GM19463 (cell line): ENCODE results near the gene C10orf90.
A peak's percentile ranks its signal among the peaks of the same experiment; 100 is the strongest.

Experiments used
- ATAC-seq: cut with Tn5 transposase; IDR thresholded peaks from one replicate; pipeline ENCODE4 v1.9.1; 2021; ENCODE audit warnings: mild to moderate bottlenecking, moderate library complexity; ENCODE audit not compliant: unreplicated experiment

Gene C10orf90

DNA sequence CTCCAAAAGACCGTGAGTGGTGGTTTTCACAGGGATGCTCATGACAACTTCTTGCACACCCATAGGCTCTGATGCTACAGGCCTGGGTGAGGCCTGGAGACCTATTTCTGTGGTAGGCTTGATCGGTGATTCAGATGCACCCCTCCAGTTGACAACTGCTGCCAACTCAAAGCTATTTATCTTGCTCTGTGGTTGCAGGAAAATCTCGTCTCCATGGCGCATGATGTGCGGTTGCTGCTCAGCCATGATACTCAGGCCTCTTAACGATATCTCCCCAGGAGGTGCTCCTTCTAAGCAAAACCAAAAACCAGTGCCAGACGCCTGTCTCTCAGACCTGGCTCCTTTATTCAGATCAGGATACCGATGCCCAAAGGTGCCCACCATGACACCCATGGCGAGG, 31.4 kb downstream of the C10orf90 start:
- ATAC-seq, result no peak

DNA sequence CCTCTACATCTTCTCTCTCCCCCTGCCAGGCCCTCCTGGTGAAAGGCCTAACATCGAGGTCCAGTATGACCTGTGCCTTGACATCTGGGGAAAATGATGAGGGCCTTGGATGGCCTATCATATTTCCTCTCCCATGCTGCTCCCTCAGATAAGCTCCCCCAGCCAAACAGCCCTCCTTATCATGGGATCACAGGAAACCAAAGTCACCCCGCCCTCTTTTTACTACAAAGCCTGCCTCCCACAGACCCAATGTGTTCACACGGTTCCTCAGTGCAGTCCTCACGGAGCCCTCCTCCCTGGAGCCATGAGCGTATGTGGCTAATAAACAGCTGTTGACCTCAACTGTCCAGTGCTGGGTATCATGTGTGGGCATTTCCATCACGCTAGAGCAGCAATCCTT, 32.0 kb downstream of the C10orf90 start:
- no peak for ATAC-seq

DNA sequence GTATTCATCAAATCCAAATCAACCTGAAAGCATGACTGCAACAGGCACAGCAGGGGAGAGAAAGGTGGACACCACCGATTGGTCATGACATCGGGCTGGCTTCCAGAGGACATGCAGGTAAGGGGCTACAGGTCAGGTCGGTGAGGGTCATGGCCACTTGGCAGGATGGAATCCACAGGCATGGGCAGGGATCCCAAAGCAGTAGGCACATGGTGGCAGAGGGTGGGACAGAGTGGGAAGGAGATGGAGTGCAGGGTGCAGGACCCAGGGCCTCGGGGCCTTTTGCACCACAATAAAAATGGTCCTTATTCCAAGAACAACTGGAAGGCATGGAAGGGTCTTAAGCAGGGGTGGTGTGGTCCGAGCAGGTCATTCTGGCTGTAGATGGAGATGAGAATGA, 33.0 kb downstream of the C10orf90 start:
- no peak for ATAC-seq

DNA sequence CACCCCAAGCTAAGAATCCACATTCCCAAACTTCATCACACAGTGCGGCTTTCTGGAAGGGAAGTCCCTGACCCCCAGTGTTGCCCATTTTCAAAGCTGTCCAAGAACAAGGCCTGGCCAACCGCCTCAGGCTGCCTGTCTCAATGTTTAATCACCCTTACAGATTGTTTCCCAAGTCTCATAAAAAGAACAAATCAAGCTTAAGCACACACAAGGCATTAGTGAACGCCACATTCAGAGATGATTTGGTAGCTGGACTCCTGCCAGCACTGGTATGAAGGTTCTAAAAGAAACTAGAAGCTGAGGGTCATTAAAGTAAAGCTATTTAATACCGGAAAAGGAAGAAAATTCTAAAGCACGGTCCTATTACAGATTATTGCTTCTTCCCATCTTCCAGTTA, 35.6 kb downstream of the C10orf90 start:
- ATAC-seq, result no peak

DNA sequence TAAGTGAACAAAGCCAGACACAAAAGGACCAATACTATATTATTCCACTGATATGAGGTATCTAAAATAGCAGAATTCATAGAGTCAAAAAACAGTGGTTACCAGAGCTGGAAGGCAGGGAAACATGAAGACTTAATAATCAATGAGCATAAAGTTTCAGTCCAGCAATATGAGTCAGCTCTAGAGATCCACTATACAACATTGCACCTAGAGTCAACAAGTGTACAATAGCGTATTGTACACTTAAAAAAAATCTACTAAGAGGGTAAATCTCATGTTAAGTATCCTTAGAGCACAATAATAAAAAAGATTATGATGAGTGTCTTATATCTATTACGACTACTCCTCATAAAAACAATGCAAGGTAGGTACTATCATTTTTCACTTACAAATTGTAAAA, 36.1 kb downstream of the C10orf90 start:
- no peak for ATAC-seq

DNA sequence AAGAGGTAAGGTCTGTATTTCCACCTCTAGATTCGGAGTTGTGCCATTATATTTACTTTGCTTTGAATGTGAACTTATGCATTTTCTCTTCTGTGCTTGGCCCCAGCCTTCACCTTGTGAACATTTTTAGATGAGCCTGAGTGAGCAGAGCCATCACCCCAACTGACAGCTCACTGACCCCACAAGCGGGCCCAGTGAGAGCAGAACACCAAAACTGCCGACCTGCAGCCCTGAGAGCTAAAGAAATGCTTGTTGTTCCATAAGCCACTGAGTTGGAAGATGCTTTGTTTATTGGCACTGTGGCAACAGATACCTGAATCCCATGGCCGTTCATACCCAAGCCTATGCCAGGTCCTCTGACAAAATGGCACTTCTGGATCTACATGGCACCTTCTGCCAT, 37.8 kb downstream of the C10orf90 start:
- no peak for ATAC-seq

DNA sequence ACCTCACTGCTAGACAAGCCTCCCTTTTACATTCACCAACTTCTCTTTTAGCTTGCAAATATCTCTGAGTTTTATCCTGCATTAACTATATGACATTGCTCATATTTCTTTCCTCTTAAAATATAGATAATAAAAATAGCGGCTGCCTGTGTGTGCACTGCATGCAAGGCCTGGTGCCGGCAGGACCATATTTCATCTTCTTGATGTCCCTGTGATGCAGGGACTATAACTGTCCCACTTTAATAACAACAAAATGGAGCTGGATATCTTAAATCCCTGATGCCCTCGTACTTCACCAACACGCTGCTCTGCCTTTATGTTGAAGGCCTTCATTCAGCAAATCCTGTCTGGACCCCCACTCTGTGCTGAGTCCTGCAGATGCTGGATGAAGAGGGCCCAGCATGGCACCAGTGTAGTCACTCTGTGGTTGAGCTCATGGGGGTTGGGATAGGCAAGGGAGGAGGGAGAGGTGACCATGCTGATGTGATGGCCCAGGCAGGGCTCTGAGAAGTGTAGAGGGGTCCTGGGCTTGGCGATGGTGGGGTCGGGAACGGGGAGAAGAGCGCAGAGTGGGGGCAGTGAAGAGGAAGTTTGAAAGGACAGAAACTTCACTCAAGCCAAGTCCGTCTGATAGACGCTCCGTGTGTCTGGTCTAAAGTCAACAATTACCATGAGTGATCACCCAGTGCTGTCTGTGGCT, 40.4 kb downstream of the C10orf90 start:
- no peak for ATAC-seq

DNA sequence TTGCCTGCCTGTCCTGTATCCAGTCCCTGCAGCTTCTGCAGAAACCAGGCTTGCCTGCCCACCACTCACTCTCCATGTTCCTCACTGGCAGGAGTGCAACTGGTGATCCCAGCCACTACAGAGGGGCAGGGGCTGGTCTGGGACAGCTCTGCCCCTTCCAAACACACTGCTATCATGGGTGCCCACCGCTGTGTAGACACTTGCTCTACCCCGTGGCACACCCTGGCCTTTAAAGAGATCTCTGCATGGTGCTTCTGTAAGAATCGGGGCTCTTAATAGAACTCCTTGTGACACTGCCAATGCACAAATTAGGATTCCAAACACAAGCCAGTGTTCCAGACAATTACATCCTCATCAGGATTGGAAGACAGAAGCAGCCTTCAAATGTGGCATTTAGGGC, 41.7 kb downstream of the C10orf90 start:
- no peak for ATAC-seq

DNA sequence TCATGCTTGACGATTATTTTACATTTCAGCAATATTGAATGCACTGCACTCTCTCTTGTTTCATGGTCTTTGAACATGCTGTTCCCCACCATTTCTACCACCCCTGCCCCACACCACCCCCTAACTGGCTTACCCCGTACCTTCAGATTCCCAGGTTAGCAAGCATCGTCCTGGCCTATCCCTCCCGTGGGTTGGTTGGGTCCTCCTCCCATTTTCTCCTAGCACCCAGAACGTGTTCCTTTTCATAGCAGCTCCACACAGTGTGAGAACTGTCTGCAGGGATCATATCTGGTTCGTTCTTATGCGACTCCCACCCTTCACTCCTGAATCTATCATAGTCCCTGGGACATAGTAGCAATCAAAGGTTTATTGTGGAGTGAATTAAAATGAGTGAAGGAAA, 48.6 kb downstream of the C10orf90 start:
- no peak for ATAC-seq

DNA sequence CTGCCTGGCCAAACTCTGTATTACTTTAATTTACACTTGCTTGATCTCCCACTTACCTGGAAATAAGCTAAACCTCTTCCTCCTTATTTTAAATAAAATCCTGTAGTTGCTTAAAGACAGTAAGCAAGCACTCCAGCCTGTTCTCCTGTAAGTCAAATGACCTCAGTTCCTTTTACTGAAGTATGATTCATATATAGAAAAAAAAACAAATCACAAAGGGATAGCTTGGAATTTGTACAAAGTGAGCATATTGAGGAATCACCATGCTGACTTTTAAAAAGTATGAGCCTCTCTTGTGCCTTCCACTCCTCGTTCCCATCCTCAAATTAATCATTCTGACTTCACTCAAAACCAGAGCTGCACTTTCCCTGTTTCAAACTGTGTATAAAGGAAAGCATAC, 52.0 kb downstream of the C10orf90 start:
- ATAC-seq, result no peak

DNA sequence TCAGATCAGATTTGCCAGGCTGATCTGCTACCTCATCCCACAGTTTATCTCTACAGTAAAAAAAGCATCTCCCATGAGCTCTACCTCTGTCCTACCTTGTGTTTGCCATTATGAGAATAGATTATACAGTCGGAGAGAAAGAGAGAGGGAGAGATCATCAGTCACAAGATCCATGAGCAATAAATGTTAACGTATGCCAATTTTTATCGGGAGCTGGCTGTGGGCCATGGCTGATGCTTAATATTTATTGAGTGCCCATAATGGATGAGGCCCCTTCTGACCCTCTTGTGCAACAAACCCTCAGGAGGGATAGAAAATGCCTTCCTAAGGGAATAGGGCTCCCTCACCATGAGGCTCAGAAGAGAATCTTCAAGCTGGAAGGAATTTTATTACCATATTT, 52.8 kb downstream of the C10orf90 start:
- no peak for ATAC-seq

DNA sequence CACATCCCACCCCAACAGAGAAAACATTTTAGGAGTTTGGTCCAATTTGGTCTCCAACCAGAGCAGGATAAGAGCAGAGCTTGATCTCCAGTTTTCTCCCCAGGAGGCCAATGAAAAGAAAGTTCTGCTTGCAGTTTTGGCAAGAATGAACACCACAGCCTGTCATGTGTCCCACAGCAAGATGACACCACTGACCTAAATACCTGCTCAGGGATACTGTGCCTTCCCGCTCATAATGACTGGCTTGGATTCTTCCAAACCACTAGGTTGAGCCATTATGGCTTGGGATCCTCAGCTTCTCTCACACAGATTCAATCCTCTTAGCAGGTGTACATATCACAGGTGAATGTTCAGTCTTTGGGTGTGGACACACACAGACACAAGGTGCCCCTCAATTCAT, 53.3 kb downstream of the C10orf90 start:
- ATAC-seq, result no peak

DNA sequence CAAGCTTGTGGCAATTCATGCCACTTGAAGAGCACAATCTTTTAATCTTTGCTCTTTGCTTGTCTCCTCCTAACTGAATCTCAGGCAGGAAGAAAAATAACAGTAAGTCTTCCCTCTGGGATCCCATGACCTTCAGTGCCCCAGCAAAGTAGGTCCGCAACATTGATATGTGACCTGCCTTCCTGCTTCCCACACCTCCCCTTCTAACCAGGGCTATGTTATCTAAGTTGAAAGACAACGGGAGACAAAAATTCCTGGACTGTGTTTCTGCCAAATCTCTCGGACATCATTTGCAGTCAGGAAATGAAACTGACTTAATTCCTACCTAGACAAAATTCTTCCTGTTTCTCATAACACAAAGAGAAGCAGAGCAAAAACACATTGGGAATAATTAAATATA, 53.8 kb downstream of the C10orf90 start:
- no peak for ATAC-seq

DNA sequence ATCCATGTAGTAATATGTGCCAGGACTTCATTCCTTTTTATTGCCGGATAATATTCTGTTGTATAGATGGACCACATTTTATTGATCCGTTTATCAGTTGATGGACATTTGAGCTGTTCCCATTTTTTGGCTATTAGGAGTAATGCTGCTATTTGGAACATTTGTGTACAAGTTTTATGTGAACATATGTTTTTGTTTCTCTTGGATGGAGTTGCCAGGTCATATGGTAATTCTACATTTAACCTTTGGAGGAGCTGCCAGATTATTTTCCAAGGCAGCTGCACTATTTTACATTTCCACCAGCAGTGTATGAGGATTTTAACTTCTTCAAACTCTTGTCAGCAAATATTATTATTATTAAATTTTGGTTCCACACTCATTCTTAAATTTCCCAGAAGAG, 59.2 kb downstream of the C10orf90 start:
- no peak for ATAC-seq

DNA sequence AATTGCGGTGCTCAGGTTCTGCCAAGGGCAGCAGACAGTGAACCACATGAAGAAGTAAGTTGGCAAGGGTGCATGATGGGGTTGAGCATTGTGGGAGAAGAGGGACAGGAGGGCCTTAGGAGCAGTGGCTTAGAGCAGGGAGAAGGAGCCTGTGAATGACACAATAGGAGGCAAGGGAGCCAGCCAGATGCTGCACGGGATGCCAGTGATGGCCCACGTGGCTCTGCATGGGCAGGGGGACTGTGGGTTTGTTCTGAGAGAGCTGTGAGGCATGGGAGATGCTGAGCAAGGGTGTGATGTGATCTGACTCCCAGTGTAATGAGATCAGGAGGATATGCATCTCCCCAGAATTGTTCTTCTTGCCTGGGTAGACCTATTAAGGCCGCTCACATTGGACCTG, 60.9 kb downstream of the C10orf90 start:
- no peak for ATAC-seq

DNA sequence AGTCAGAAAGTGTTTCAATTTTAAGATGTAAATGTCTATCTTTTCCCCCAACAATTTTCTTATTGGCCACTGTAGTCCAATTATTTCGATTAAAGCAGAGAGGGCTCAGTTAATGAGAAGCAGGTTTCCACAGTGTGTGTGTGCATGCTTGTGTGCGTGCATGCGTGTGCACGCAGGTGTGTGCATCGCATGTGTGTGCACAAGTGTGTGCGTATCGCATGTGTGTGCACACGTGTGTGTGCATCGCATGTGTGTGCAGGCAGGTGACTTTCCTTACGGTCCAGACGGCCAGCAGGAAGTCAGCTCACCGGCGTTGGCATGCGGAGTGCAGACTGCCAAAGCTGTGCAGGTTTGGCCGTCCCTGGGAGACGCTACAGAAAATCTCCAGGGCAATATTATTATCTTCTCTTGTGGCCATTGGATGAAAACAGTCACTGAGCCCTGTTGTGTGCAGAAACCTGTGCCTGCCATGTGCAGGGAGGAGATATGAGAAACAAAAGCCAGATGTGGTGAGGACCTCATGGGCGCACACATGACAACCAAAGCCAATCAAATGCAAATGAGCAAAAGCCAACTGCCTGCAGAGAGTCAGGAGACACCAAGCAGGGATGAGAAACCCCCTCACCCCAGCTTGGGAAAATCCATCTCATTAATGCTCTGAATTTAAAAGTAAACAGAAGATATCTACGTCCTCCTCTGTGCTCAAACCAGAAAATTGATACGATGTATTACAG, 70.4 kb downstream of the C10orf90 start:
- ATAC-seq, result no peak

DNA sequence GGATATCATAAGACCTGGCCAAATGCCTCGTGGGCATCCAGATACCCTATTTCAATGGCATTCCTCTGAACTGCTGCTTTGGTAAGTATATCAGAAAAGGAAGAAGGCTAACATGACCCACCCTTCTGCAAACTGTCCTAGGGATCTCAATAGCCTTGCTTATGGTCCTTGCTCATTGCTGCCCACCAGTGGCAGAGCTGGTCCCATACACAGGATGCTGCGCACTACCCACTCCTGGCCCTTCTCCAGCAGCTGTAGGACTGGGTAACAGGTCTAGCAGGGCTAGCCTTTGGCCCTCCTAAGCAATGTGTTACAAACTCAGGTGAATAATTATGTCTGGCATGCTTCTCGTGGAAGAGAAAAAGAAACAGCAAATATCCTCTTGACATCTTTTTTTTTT, 72.5 kb downstream of the C10orf90 start:
- peak; percentile 71 for ATAC-seq

DNA sequence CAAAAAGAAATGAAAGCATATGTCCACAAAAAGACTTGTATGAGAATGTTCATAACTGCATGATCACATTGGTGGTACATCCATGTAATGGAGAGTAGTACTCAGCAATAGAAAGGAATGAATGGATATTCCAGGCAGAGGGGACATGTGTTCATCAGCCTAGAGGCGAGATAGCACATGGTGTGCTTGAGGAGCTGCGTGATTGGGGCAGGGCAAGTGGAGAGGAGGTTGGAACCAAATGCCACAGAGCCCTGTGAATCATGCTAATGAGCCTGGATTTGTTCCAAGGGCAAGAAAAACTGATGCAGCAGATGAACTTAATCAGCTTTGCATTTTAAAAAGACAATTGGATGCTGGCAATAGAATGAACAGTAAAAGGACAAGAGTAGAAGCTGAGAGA, 73.3 kb downstream of the C10orf90 start:
- no peak for ATAC-seq

DNA sequence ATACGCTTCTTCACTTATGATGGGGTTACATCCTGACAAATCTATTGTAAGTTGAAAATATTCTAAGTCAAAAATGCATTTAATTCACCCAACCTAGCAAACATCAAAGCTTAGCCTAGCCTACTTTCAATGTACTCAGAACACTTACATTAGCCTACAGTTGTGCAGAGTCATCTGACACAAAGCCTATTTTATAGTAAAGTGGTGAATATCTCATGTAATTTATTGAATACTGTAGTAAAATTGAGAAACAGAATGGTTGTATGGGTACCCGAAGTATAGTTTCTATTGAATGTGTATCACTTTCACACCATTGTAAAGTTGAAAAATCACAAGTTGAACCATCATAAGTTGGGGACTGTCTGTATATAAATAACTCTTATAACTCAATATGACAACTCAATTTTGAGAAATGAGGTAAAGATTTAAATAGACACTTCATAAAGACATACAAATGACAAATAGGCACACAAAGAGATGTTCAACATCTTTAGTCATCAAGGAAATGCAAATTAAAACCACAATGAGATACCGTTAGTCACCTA, 73.9 kb downstream of the C10orf90 start:
- ATAC-seq, result no peak

DNA sequence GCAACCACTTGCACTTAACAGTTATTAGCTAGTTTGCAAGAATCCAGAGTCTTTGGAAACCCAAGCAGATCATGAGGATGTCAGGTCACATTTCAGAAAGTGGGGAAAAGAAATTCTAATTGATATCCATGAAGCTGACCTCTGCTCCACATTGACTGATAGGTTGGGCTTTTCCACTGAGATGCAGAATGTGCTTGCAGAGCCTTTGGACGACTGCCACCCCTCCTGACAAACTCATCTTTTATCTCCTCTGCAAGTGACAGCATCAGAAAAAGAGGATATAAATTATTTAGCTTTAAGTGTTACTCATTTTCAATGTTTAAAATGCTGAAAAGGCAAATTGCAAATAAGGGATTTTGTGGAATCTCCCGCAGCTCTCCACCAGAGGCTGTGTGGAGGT, 75.3 kb downstream of the C10orf90 start:
- ATAC-seq, result no peak

DNA sequence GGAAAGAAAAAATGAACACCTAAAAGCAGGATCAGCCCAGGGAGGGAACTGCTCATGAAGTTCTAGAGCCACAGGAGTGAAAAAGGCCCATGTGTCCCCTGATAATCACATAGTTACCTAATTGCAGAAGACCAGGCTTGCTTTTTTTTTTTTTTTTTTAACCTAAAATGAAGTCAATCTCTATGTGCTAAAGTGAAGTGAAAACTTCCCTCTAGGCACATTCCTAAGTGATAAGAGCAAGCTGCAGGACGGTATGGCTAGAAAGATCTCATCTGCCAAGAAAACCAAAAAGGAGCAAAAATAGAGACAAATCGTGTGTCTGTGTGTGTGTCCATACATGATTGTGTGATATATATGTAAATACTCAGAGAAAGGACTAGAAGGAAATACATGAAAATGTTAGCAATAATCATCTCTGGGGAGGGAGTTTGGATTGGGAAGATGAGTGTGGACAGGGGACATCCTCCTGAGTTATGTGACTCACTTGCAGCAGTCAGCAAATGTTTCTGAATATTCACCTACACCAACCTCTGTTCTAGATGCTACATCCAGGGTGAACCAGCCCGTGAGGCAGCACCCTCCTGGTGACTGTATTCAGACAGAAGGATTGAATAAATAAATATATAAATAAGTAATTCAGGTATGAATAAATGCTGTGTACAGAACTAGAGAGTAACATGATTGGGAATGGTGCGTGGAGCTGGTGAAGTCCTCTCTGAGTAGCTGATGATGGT, 76.4 kb downstream of the C10orf90 start:
- ATAC-seq, result no peak

DNA sequence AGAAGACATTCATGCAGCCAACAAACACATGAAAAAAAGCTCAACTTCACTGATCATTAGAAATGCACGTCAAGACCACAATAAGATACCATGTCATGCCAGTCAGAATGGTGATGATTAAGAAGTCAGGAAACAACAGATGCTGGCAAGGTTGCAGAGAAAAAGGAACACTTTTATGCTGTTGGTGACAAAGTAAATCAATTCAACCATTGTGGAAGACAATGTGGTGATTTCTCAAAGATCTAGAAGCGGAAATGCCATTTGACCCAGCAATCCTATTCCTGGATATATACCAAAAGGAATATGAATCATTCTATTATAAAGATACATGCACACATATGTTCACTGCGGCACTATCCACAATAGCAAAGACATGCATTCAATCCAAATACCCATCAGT, 77.6 kb downstream of the C10orf90 start:
- ATAC-seq, result no peak
